ENCODE measurements around the gene MTX1. TPM values are rescaled to one million over a fixed set of nuclear protein-coding genes. Genes with fewer than 3 reads are reported as not detected.
A peak's percentile ranks its signal among the peaks of the same experiment; 100 is the strongest.
"Not testable (repeated sequence)": the region's sequence is repeated elsewhere in the genome, so short reads cannot be mapped to it uniquely, and the experiment has no call there.

Gene MTX1
- total RNA-seq, 3 donors from 2014 or later (not counting 1 experiment from before 2014, with no cell fraction given): 22.3 to 28.5 (median 27.9) TPM

GRCh38 chr1:155188268-155188667 is 20.2 kb upstream of the MTX1 start:
- H3K4me1 ChIP-seq (ENCODE audit: control insufficient read depth, insufficient read depth, low read length): peaks cover 31% of the 10 kb centered on the region
- ATAC-seq (no peak), DNase-seq (no peak)
- Mint-ChIP-seq H3K4me3 (peak overlapping the region; percentile 57), H3K9me3 (no peaks in the 10 kb centered on the region), H3K4me1 (peaks cover 6 to 19% of the 10 kb centered on the region in 2 donors), H3K36me3 (no peaks in the 10 kb centered on the region), H3K27me3 (ENCODE audit: low read depth in 2 of 2) (peaks cover 0 to under 1% of the 10 kb centered on the region in 2 donors), H3K27ac (peak overlapping the region in 1 of 2 donors; percentile 21)
- WGBS (ENCODE audit: insufficient coverage): 96% methylated on average over 14 of the region's 14 CpGs
- H3K9me3 ChIP-seq (ENCODE audit: control insufficient read depth, insufficient read depth, low read length): no peaks in the 10 kb centered on the region
- intact Hi-C loops (cut with micrococcal nuclease): no loop called here
- H3K27ac ChIP-seq (ENCODE audit: low read length): no peak overlapping the region
- no peaks in the 10 kb centered on the region for H3K27me3 ChIP-seq (ENCODE audit: control insufficient read depth, insufficient read depth, low read length)
- no peaks in the 10 kb centered on the region for H3K36me3 ChIP-seq (ENCODE audit: control insufficient read depth, insufficient read depth, low read length)
- no peak for TF ChIP-seq CTCF (IDR thresholded peaks at IDR 0.05)
- H3K4me3 ChIP-seq (ENCODE audit: low read length): no peak overlapping the region

- not testable (repeated sequence) for H3K4me3 ChIP-seq (ENCODE audit: low read length); H3K36me3 Mint-ChIP-seq
Measured at GRCh38 chr1:155189926-155190325, 18.6 kb upstream of the MTX1 start.

GRCh38 chr1:155191904-155192303 is 16.6 kb upstream of the MTX1 start:
- H3K4me1 Mint-ChIP-seq: peaks cover 20 to 39% of the 10 kb centered on the region in 2 donors
- H3K27ac Mint-ChIP-seq: peak overlapping the region in 1 of 2 donors; percentile 62
- Histone ChIP-seq H3K27ac (ENCODE audit: low read length) (no peak overlapping the region), H3K9me3 (ENCODE audit: control insufficient read depth, insufficient read depth, low read length) (no peaks in the 10 kb centered on the region), H3K4me1 (ENCODE audit: control insufficient read depth, insufficient read depth, low read length) (peaks cover 30% of the 10 kb centered on the region), H3K36me3 (ENCODE audit: control insufficient read depth, insufficient read depth, low read length) (no peaks in the 10 kb centered on the region), H3K4me3 (ENCODE audit: low read length) (no peak overlapping the region), H3K27me3 (ENCODE audit: control insufficient read depth, insufficient read depth, low read length) (no peaks in the 10 kb centered on the region)
- no peaks in the 10 kb centered on the region for H3K9me3 Mint-ChIP-seq
- 88% methylated on average over 17 of the region's 17 CpGs for WGBS (ENCODE audit: insufficient coverage)
- H3K4me3 Mint-ChIP-seq: no peak overlapping the region
- no peak for TF ChIP-seq CTCF (IDR thresholded peaks at IDR 0.05)
- intact Hi-C loops (cut with micrococcal nuclease): loop anchor here (5.0 kb wide), 2 partner anchors 35 to 50 kb away; a partner anchor contains a TSS
- H3K27me3 Mint-ChIP-seq (ENCODE audit: low read depth in 2 of 2): peaks cover 0 to 16% of the 10 kb centered on the region in 2 donors
- DNase-seq: no peak
- H3K36me3 Mint-ChIP-seq: no peaks in the 10 kb centered on the region
- ATAC-seq: no peak

More at GRCh38 chr1:155189926-155190325, 18.6 kb upstream of the MTX1 start:
- H3K4me3 Mint-ChIP-seq; ATAC-seq; H3K27ac Mint-ChIP-seq; H3K27ac ChIP-seq (ENCODE audit: low read length); H3K9me3 Mint-ChIP-seq; DNase-seq; H3K27me3 ChIP-seq (ENCODE audit: control insufficient read depth, insufficient read depth, low read length); H3K36me3 ChIP-seq (ENCODE audit: control insufficient read depth, insufficient read depth, low read length); H3K9me3 ChIP-seq (ENCODE audit: control insufficient read depth, insufficient read depth, low read length): not testable (repeated sequence)
- peaks cover 0 to 13% of the 10 kb centered on the region in 2 donors for H3K27me3 Mint-ChIP-seq (ENCODE audit: low read depth in 2 of 2)
- peaks cover 20 to 34% of the 10 kb centered on the region in 2 donors for H3K4me1 Mint-ChIP-seq
- WGBS (ENCODE audit: insufficient coverage): 97% methylated on average over 20 of the region's 45 CpGs
- H3K4me1 ChIP-seq (ENCODE audit: control insufficient read depth, insufficient read depth, low read length): peaks cover 39% of the 10 kb centered on the region
- intact Hi-C loops (cut with micrococcal nuclease): loop anchor here (5.0 kb wide), 2 partner anchors 37 to 52 kb away; a partner anchor contains a TSS

GRCh38 chr1:155192346-155193274 is 15.9 kb upstream of the MTX1 start:
- Mint-ChIP-seq H3K4me3 (peak overlapping the region; percentile 35), H3K27me3 (ENCODE audit: low read depth in 2 of 2) (peaks cover 0 to 16% of the 10 kb centered on the region in 2 donors), H3K27ac (peak overlapping the region in 1 of 2 donors; percentile 97), H3K36me3 (no peaks in the 10 kb centered on the region), H3K9me3 (no peaks in the 10 kb centered on the region), H3K4me1 (peaks cover 20 to 39% of the 10 kb centered on the region in 2 donors)
- no peak overlapping the region for H3K27ac ChIP-seq (ENCODE audit: low read length)
- TF ChIP-seq CTCF (IDR thresholded peaks at IDR 0.05): no peak
- 30% methylated on average over 10 of the region's 20 CpGs for WGBS (ENCODE audit: insufficient coverage)
- no peaks in the 10 kb centered on the region for H3K27me3 ChIP-seq (ENCODE audit: control insufficient read depth, insufficient read depth, low read length)
- no peak for ATAC-seq
- intact Hi-C loops (cut with micrococcal nuclease): loop anchor here (5.0 kb wide), 2 partner anchors 35 to 50 kb away; a partner anchor contains a TSS
- no peaks in the 10 kb centered on the region for H3K36me3 ChIP-seq (ENCODE audit: control insufficient read depth, insufficient read depth, low read length)
- peak overlapping the region; percentile 27 for H3K4me3 ChIP-seq (ENCODE audit: low read length)
- H3K4me1 ChIP-seq (ENCODE audit: control insufficient read depth, insufficient read depth, low read length): peaks cover 30% of the 10 kb centered on the region
- DNase-seq: peak in 1 of 2 donors; percentile 68
- no peaks in the 10 kb centered on the region for H3K9me3 ChIP-seq (ENCODE audit: control insufficient read depth, insufficient read depth, low read length)

Measured in natural killer cell (primary cell).